Parathyroid adenoma (tissue), 2 donors: Measurements from ENCODE around the gene BCDIN3D.
"Not testable (repeated sequence)": the region's sequence is repeated elsewhere in the genome, so short reads cannot be mapped to it uniquely, and the experiment has no call there.

Source experiments
- H2AFZ ChIP-seq: fragments of 300-600 bp; sonication (generic); one replicate; pipeline ENCODE4 v1.7.0; 2017; ENCODE audit warnings: antibody characterized with exemption, mild to moderate bottlenecking
- H3K27ac ChIP-seq: fragments of 300-600 bp; sonication (generic); one replicate; pipeline ENCODE4 v1.7.0; 2017
- H3K27me3 ChIP-seq: fragments of 300-600 bp; sonication (generic); one replicate; pipeline ENCODE4 v1.7.0; 2017; ENCODE audit warnings: low read length; ENCODE audit not compliant: control insufficient read depth, insufficient read depth
- H3K36me3 ChIP-seq: fragments of 300-600 bp; sonication (generic); one replicate; pipeline ENCODE4 v1.7.0; 2017; ENCODE audit warnings: low read length; ENCODE audit not compliant: control insufficient read depth, insufficient read depth
- H3K4me1 ChIP-seq: fragments of 300-600 bp; sonication (generic); one replicate; pipeline ENCODE4 v1.7.0; 2017; ENCODE audit warnings: control low read depth
- H3K4me2 ChIP-seq: fragments of 300-600 bp; sonication (generic); one replicate; pipeline ENCODE4 v1.7.0; 2017; ENCODE audit warnings: low read length
- H3K4me3 ChIP-seq: fragments of 300-600 bp; sonication (generic); one replicate; pipeline ENCODE4 v1.7.0; 2017; ENCODE audit warnings: low read depth, low read length
- H3K79me2 ChIP-seq: fragments of 300-600 bp; sonication (generic); one replicate; pipeline ENCODE4 v1.7.0; 2017; ENCODE audit warnings: control low read depth
- H3K9ac ChIP-seq: fragments of 300-600 bp; sonication (generic); one replicate; pipeline ENCODE4 v1.7.0; 2017; ENCODE audit warnings: mild to moderate bottlenecking
- H3K9me3 ChIP-seq: fragments of 300-600 bp; sonication (generic); one replicate; pipeline ENCODE4 v1.7.0; 2017; ENCODE audit warnings: low read length; ENCODE audit not compliant: control insufficient read depth
- TF ChIP-seq, protein P1 (sequence below): fragments of 300-600 bp; sonication (generic); IDR thresholded peaks from one replicate; pipeline ENCODE4 v1.7.0; 2017; ENCODE audit warnings: antibody characterized with exemption, mild to moderate bottlenecking
- donor health status: primary hyperparathyroidism.

The BCDIN3D gene

GRCh38 chr12:49882248-49882850 lies 39.4 kb upstream of the BCDIN3D start:
- TF ChIP-seq, protein P1, sequence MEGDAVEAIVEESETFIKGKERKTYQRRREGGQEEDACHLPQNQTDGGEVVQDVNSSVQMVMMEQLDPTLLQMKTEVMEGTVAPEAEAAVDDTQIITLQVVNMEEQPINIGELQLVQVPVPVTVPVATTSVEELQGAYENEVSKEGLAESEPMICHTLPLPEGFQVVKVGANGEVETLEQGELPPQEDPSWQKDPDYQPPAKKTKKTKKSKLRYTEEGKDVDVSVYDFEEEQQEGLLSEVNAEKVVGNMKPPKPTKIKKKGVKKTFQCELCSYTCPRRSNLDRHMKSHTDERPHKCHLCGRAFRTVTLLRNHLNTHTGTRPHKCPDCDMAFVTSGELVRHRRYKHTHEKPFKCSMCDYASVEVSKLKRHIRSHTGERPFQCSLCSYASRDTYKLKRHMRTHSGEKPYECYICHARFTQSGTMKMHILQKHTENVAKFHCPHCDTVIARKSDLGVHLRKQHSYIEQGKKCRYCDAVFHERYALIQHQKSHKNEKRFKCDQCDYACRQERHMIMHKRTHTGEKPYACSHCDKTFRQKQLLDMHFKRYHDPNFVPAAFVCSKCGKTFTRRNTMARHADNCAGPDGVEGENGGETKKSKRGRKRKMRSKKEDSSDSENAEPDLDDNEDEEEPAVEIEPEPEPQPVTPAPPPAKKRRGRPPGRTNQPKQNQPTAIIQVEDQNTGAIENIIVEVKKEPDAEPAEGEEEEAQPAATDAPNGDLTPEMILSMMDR = no peak
- Histone ChIP-seq H2AFZ (no peak overlapping the region), H3K4me3 (no peak overlapping the region), H3K4me1 (peaks cover 30% of the 10 kb centered on the region), H3K27ac (peak overlapping the region; percentile 37), H3K27me3 (no peaks in the 10 kb centered on the region), H3K79me2 (no peaks in the 10 kb centered on the region), H3K9me3 (no peaks in the 10 kb centered on the region), H3K9ac (no peak overlapping the region), H3K36me3 (no peaks in the 10 kb centered on the region), H3K4me2 (no peak overlapping the region)

GRCh38 chr12:49881415-49882247 lies 38.7 kb upstream of the BCDIN3D start:
- no peak overlapping the region for H2AFZ ChIP-seq
- H3K9ac ChIP-seq = no peak overlapping the region
- H3K36me3 ChIP-seq = no peaks in the 10 kb centered on the region
- H3K9me3 ChIP-seq = no peaks in the 10 kb centered on the region
- H3K4me3 ChIP-seq = no peak overlapping the region
- H3K27me3 ChIP-seq = no peaks in the 10 kb centered on the region
- H3K4me1 ChIP-seq = peaks cover 30% of the 10 kb centered on the region
- no peaks in the 10 kb centered on the region for H3K79me2 ChIP-seq
- H3K4me2 ChIP-seq = no peak overlapping the region
- TF ChIP-seq, protein P1 = no peak
- peak overlapping the region; percentile 12 for H3K27ac ChIP-seq

GRCh38 chr12:49880756-49881414 lies 38.0 kb upstream of the BCDIN3D start:
- Histone ChIP-seq H3K4me1 (peaks cover 31% of the 10 kb centered on the region), H3K27ac (peak overlapping the region; percentile 12), H3K27me3 (no peaks in the 10 kb centered on the region), H3K4me3 (no peak overlapping the region), H3K4me2 (no peak overlapping the region), H3K36me3 (no peaks in the 10 kb centered on the region), H3K79me2 (no peaks in the 10 kb centered on the region), H2AFZ (no peak overlapping the region), H3K9ac (no peak overlapping the region), H3K9me3 (no peaks in the 10 kb centered on the region)
- TF ChIP-seq, protein P1 = no peak

GRCh38 chr12:49879065-49879464 lies 36.2 kb upstream of the BCDIN3D start:
- H3K9me3 ChIP-seq, H3K27me3 ChIP-seq, H3K4me2 ChIP-seq, H3K9ac ChIP-seq, H3K79me2 ChIP-seq, H3K36me3 ChIP-seq, H2AFZ ChIP-seq, H3K27ac ChIP-seq, H3K4me3 ChIP-seq: not testable (repeated sequence)
- H3K4me1 ChIP-seq = peaks cover 32% of the 10 kb centered on the region

DNA sequence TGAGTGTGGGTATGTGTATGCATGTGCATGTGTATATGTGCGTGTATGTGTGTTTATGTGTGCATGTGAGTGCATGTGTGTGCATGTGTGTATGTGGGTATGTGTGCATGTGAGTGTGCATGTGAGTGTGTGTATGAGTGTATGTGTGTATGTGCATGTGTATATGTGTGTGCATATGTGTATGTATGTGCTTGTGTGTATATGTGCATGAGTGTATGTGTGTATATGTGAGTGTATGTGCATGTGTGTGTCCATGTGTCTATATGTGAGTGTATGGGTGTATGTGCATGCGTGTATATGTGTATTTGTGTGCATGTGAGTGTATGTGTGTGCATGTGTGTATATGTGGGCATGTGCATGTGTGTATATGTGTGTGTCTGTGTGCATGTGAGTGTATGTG lies 35.1 kb upstream of the BCDIN3D start:
- H2AFZ ChIP-seq = no peak overlapping the region
- H3K27me3 ChIP-seq = no peaks in the 10 kb centered on the region
- no peak overlapping the region for H3K9ac ChIP-seq
- no peak overlapping the region for H3K4me3 ChIP-seq
- TF ChIP-seq, protein P1 = no peak
- no peaks in the 10 kb centered on the region for H3K79me2 ChIP-seq
- H3K4me2 ChIP-seq = no peak overlapping the region
- no peak overlapping the region for H3K27ac ChIP-seq
- H3K36me3 ChIP-seq = no peaks in the 10 kb centered on the region
- H3K4me1 ChIP-seq = peaks cover 34% of the 10 kb centered on the region
- H3K9me3 ChIP-seq = no peaks in the 10 kb centered on the region
